ENCODE measurements around the gene HIC1. TPM values are rescaled to one million over a fixed set of nuclear protein-coding genes. Genes with fewer than 3 reads are reported as not detected.

Gene HIC1
- polyA plus RNA-seq, 1 of the 3 experiments (the other 2 are of a cell fraction), result 6.4 TPM

GRCh38 chr17:2106308-2106955 is 51.5 kb downstream of the HIC1 start:
- Histone ChIP-seq H3K36me3 (replicated peaks in 1 of 2; ENCODE audit: control insufficient read depth in 1 of 2, insufficient read depth in 2 of 2, low read length in 1 of 2) (peaks cover 0 to 3% of the 10 kb centered on the region in 2 experiments), H3K4me2 (no peak overlapping the region), H3K4me3 (ENCODE audit: low read depth in 2 of 2, low read length in 1 of 2) (no peak overlapping the region), H3K79me2 (ENCODE audit: insufficient read depth) (peaks cover 4% of the 10 kb centered on the region; the same call in 1 of the 2 replicates), H2AFZ (ENCODE audit: low read depth) (no peak overlapping the region), H3K27me3 (ENCODE audit: insufficient read depth) (no peaks in the 10 kb centered on the region), H3K27ac (ENCODE audit: low read depth in 2 of 2, low read length in 1 of 2) (no peak overlapping the region), H3K4me1 (ENCODE audit: control insufficient read depth in 1 of 2, insufficient read depth in 2 of 2, low read depth in 1 of 2, low read length in 1 of 2) (peaks cover 11 to 22% of the 10 kb centered on the region in 2 experiments; a peak in 2 of 4 replicates), H4K20me1 (ENCODE audit: insufficient read depth) (no peaks in the 10 kb centered on the region), H3K9ac (no peak overlapping the region), H3F3A (replicated peaks; ENCODE audit: insufficient read depth) (peaks cover 12% of the 10 kb centered on the region), H3K9me3 (no peaks in the 10 kb centered on the region), H3K9me2 (no peaks in the 10 kb centered on the region)
- 85% methylated on average over 11 of the region's 11 CpGs for WGBS (ENCODE audit: low lambda C conversion rate)
- TF ChIP-seq IRF3 (IDR thresholded peaks at IDR 0.05; ENCODE audit: low read depth, low read length) (no peak), RXRA (IDR thresholded peaks at IDR 0.05; ENCODE audit: borderline replicate concordance, low read depth) (no peak), ELF1 (IDR thresholded peaks at IDR 0.05) (no peak), USF2 (IDR thresholded peaks at IDR 0.05; ENCODE audit: borderline replicate concordance, low read depth, low read length) (no peak), NFIC (IDR thresholded peaks at IDR 0.05; ENCODE audit: borderline replicate concordance) (no peak), USF1 (IDR thresholded peaks at IDR 0.05; ENCODE audit: borderline replicate concordance, low read depth) (no peak), RAD21 (IDR thresholded peaks at IDR 0.05; ENCODE audit: low read length) (no peak), SIN3A (IDR thresholded peaks at IDR 0.05; ENCODE audit: borderline replicate concordance, low read depth, low read length) (no peak), FOXM1 (IDR thresholded peaks at IDR 0.05; ENCODE audit: low read depth) (no peak), YY1 (IDR thresholded peaks at IDR 0.05; ENCODE audit: low read depth) (no peak), TEAD4 (IDR thresholded peaks at IDR 0.05; ENCODE audit: borderline replicate concordance, insufficient read depth) (no peak), PBX3 (IDR thresholded peaks at IDR 0.05) (no peak), FOXJ3 (CRISPR knock-in tag; IDR thresholded peaks at IDR 0.05) (no peak), FOSL2 (IDR thresholded peaks at IDR 0.05; ENCODE audit: borderline replicate concordance, low read depth) (no peak)
- ChIA-PET CTCF (interaction anchor here (1.2 to 1.9 kb wide), 4 partner anchors 11 to 246 kb away, joined by 3 to 10 read pairs (median 3); partner anchors contain the start of gene HIC1), POLR2A (no interaction called here)
- DNase-seq, result no peak

Data from SK-N-SH (cell line).